ENCODE data around the gene SMU1.

- no peak for TF ChIP-seq ELF4 (IDR thresholded peaks at IDR 0.05)
- TF ChIP-seq SP1 (IDR thresholded peaks at IDR 0.05), result no peak
- no peak for TF ChIP-seq ARNT (IDR thresholded peaks at IDR 0.05)
- no peak for TF ChIP-seq SUZ12 (IDR thresholded peaks at IDR 0.05)
- no peak for TF ChIP-seq BHLHE40 (IDR thresholded peaks at IDR 0.05; ENCODE audit: borderline replicate concordance)
- TF ChIP-seq CTBP1 (IDR thresholded peaks at IDR 0.05; ENCODE audit: borderline replicate concordance), result no peak
- no peak for TF ChIP-seq TARDBP (IDR thresholded peaks at IDR 0.05)
- TF ChIP-seq FOXK2 (IDR thresholded peaks at IDR 0.05), result no peak
Observed at GRCh38 chr9:33106372-33106771, 29.9 kb upstream of the SMU1 start.

Measured in HEK293T (cell line).